Activated T-cell treated with anti-CD3 and anti-CD28 coated beads for 48 hours (primary cell): Measurements from ENCODE around the gene RSAD1.

Experiments used
- DNase-seq: peaks from one replicate; pipeline ENCODE4 v3.0.0-alpha.2; 2020; ENCODE audit warnings: low read depth

RSAD1 gene

DNA sequence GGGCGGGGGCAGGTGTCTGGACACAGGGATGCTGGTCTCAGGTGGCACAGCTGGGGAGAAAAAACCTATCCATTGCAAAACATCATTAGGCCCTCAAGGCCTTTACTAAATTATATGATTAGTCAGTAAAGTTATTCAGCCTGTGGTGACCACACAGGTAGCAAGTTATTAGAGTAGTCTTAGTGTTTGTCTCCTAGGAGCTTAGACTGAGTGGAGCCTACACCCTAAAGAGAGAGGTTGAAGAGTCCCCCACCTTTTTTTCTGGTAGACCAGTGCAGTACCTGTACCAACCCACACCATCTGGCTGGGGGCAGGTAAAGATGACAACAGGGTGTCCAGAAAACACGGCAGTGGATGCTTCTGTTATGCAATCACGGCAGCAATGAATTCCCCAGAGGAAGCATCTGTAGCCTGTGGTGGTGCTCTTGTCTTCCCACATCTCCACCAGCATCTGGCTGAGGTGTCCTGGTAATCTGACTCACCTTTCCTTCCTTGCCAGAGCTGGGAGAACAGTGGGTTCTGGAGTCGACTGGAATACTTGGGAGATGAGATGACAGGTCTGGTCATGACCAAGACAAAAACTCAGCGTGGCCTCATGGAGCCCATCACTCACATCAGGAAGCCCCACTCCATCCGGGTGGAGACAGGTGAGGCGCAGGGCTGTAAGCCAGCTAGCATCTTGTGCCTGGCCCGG lies 40.6 kb downstream of the RSAD1 start:
- DNase-seq: no peak

DNA sequence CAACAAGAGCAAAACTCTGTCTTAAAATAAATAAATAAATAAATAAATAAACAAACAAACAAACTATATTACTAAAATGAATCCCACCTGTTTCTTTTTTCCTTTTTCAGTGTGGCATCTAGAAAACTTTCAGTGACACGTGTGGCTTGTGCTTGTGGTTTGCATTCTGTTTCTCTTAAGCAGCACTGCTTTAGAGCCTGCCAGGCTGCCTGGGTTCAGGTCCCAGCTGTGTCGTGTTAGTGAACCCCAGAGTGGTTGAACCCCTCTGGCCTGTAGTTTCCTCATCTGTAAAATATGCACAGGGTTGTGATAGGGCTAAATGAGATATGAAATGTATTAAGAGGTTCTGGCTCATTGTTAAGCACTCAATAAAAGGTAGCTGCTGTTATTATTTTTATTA lies 41.8 kb downstream of the RSAD1 start:
- DNase-seq: no peak

DNA sequence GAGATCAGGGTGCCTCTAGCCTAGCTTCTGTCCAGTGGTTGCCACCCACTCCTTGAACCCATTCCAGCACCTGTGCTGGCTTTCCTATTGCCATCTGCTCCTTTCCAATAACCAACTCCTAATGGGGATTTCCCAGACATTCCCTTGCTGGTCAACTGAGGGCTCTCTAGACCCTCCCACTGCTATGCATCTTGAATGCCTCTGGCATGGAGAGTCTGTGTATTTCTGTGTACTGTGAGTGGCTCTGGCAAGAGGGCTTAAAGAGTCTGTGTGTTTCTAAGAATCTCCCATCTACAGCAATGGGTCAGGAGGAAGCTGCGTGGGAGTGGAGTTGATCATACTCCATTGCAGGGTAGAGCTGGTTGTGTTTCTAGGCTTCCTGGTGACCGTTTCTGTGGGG lies 42.9 kb downstream of the RSAD1 start:
- no peak for DNase-seq

DNA sequence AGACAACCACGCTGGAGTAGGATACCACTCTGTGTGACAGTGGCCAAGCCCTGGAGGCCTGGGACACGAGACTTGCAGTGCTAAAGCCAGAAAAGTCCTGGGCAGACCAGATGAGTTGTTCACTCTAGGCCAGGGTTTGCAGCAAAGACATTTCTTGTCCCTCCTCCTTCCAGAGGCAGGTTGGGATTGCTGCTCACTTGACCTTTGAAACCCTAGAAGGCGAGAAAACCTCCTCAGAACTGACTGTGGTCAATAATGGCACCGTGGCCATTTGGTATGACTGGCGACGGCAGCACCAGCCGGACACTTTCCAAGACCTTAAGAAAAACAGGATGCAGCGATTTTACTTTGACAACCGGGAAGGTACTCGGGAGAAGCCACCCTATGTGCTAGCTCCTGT lies 44.1 kb downstream of the RSAD1 start:
- DNase-seq: no peak

DNA sequence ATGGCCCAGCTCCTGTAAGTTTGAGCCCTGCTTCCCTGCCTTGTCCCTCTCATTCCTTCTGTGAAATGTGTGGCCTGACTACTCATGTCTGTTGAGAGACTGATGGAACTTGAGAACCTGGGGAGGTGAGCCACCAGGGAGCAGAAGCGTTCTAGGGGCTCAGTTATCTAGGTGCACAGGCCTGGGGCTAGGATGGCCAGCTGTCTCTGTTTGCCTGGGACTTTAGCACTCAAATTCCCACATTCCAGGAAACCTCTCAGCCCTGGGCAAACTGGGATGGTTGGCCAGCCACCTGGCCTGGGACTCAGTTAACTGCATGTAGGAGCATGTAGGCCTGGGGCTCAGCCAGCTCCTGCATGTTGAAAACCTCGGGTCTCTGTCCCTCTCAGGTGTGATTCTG lies 44.5 kb downstream of the RSAD1 start:
- DNase-seq: no peak

DNA sequence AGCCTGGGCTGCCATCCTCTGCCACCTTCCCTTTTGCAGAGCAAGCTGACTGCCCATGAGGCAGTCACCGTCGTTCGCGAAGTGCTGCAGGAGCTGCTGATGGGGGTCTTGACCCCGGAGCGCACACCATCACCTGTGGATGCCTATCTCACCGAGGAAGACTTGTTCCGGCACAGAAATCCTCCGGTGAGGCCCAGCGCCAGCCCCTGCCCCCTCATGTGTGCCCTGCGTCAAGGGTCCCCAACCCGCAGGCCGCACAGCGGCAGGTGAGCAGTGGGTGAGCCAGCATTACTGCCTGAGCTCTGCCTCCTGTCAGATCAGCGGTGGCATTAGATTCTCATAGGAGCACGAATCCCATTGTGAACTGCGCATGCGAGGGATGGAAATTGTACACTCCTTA lies 46.2 kb downstream of the RSAD1 start:
- no peak for DNase-seq

DNA sequence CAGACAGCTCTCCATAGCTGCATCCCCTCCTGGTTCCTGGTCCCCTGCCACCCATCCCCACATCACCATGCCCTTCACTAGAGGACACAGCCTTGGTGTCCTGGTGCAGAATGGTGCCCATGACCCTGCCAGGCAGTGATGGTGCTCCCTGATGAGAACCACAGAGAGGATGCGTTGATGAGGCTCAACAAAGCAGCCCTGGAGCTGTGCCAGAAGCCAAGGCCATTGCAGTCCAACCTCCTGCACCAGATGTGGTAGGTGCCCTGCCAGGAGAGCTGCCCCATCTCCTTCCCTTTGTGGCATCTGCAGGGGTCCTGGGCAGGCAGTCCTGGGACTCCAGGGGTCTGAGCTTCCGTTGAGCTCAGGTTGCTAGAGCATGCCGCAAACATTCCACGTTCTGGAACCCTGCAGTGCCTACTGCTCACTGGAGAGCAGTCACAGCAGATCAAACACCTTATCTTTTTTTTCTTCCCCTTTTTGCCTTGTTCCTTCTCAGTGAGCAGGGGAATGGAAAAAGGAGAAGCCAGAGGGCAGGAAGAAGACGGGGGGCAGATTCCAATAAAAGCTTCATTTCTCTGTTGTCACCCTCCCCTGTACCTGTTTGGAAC lies 48.6 kb downstream of the RSAD1 start:
- DNase-seq: no peak

DNA sequence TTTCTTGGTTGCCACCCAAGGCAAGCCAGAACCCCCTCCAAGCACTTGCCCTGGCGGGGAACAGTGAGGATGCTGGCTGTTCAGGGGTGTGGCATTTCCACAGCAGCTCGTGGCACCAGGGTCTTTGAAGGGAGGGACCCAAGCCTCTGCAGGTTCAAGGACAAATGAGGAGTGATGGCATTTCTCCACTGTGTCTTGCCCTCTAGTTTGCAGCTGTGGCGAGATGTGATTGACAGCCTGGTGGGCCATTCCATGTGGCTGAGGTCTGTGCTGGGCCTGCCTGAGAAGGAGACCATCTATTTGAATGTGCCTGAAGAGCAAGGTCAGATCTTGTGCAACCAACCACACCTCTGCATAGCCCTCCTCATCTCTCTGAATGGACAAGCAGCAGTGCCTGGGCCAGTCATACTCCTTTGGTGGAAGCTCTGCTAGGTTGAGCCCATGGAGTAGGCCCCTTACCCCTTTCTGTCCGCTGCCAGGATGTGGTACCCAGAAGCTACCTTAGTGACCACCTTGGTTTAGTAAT lies 49.4 kb downstream of the RSAD1 start:
- DNase-seq: no peak

DNA sequence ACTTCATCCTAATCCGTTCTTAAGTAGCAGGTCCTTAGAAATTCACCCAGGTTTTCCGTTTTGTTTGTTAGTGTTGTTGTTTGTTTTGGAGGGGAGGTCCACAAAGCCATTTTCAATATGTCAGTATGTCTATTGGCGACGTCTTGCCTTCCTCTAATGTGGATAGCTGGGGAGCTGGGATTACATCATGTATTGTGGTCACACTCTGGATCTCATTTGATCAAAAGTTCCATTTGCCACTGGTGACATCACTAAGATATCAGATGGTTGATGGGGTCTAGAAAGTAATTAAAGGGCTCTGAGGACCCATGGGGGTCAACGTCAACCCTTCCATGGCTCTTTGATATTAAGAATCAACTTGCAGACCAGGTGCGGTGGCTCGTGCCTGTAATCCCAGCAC lies 51.2 kb downstream of the RSAD1 start:
- DNase-seq: no peak

DNA sequence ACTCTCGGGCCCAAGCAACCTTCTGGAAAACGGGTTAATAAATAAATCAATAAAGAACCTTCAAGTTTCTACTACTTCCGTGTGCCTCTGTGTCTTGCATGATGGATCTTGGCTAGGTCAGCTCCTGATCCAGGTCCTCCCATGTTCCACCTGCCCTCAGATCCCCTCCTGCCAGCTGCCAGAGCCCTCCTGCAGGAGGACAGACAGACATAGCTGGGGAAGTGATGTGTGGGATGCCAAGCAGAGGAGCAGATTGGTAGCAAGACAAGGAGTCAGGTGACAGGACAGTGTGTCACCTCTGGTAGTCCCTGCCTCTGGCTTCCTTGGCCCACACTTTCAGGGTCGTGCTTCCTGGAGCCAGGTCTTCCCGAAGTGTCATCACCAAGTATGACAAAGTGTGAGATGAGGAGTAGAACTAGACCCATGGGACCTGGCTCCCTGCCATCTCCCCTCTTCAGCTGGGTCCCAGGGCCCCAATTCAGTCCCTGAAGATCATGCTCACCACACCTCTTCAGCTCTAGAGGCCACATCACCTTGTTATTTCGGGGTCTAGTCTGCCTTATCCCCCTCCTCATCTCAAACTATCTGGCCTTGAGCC lies 52.9 kb downstream of the RSAD1 start:
- no peak for DNase-seq

DNA sequence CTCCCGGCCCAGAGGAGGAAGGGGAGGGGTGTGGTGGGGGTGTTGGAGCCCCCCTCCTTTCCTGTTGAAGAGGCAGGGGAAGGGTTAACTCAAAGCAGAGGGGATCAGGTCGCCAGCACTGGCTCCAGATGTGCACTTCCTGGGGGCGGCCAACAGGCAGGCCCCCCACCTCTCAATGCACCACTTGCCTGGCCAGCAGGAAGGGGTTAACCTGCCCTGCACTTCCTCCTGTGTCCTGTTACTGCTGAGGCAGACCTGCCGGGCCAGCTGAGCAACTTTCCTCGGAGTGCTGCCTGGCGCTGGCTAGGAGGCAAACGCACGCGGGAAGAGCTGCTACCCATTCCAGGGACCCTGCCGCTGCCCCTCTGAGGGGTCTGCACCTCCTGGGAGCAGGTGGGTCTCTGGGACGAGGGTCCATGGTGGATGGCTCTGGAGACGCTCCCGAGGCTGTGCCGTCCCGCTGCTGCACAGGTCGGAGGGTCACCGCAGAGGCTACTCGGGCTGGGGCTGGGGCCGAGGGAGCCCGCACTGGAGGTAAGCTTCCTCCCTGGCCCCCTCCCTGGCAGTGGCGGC lies 53.9 kb downstream of the RSAD1 start, which contains the start of gene EPN3:
Gene EPN3, plus strand, starts transcription at position 284 of the 573 bp plus-strand sequence. CDS start 3,822 bp downstream, outside the sequence.
- DNase-seq: no peak

DNA sequence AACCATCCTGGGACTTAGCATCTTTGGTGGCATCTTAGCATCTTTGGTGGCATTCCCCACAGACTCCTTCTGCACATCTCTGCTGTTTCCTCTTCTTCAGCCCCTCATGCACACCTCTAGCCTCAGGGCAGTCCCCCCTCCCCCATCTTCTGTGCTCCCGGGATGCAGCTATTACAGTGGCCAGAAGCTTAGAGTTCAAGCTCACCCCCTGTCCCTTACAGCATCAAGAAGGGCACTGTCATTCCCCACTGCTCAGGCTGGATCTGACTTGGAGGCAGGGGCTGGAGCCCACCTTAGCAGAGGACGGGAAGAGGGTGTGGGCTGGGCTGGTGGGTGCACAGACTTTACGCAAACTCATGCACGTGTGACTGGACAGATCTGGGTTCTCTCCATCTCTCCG lies 54.5 kb downstream of the RSAD1 start:
- DNase-seq: no peak

DNA sequence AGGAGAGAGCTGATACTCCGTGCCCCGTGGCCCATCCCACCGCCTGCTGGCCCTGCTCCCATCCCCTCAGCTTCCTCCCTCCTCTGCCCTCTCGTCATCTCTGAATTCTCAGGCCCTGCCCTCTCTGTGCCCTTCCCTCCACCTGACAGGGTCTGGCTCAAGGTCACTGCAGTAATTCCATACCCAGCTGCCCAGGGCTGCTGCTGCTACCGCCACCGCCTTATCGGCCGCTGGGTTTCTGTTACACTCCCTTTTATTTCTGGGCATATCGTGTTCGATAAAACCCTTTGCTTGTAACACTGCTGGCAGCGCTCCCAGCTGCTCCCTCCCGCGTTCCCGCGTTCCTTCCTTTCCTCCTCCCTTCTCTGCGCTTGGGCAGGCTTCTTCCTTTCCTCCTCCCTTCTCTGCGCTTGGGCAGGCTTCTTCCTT lies 55.1 kb downstream of the RSAD1 start:
- no peak for DNase-seq

DNA sequence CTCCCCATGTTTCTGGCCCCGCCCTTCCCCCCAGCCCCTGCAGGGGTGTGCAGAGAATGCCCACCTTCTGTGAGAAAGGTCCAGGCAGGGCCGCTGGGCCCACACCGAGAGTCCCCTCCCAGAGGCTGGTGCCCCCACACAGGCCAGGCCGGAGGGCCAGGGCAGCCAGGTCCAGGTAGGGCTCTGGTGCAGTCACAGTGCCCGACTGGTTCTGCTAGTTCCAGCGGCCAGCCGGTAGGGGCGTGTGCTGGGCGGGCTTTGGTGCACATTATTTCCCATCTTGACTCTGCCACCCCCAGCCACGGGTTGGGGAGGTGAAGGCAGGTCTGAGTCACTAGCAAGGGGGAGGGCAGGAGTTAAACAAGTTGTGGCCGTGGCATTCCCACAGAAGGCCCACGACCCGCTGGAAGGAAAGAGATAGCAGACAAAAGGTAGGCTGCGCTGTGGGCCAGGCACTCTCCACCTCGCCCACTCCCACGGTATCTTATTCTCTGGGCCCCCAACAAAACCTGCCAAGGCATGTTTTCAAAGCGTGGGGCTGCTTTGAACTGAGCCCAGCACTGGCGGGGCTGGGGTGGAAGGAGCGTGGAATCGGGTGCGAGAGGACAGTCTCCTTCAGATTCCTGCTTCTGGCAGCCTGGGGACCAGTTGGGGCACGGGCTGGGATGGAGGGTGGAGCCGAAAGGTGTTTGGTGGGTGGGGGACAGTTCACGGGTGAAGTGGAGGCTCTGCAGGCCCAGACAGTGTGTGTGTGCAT lies 55.7 kb downstream of the RSAD1 start:
- peak; percentile 28 for DNase-seq

DNA sequence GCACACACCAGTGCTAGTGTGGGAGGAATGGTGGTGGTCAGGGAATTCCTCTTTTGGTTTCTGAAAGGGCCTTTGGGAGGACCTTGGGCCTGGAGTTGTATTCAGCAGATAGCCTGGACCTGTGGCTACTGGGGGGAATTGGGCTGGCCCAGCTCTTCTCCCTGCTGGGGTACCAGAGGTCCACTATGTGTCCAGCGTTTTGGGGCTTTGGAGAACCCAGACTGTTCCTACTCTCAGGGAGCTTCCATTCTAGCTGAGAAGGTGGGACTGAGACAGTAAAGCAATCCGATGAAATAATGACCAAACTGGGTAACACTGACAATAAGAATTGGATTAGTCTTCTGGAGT lies 56.3 kb downstream of the RSAD1 start:
- no peak for DNase-seq

DNA sequence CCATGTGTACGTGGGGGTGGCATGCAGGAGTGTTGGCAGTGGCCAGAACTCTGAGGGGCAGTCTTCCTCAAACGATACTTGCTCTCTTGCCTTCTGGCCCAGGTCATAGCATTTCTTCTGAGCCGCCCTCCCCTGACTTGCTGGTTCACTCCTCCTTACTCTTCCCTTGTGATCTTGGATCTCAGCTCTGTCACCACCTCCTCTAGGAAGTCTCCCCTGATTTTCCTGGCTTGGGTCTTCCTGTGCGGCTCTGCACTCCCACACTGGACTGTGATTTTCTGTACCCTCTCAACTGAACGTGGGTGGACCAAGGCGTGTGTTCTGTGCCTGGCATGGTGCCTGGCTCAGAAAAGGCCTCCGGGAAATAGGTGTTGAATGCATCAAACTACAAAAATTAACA lies 56.7 kb downstream of the RSAD1 start:
- no peak for DNase-seq
